Endothelial cell of umbilical vein (primary cell): ENCODE measurements around the gene CDK19.

Experiments
- CTCF ChIP-seq, 2 donors: IDR thresholded peaks; 1 replicate in 1 of 2; 2 replicates in 1 of 2; pipeline ENCODE4 v1.5.1; 2011; ENCODE audit warnings: low read length in 2 of 2, mild to moderate bottlenecking in 2 of 2, moderate library complexity in 2 of 2, control low read depth in 1 of 2, inconsistent platforms in 1 of 2, low read depth in 1 of 2; ENCODE audit not compliant: insufficient read depth in 1 of 2; ENCODE audit errors: extremely low read depth in 1 of 2
- EZH2 ChIP-seq: IDR thresholded peaks from 2 replicates; pipeline ENCODE4 v1.6.1; 2012; ENCODE audit warnings: borderline replicate concordance, low read depth, mild to moderate bottlenecking, moderate library complexity, low read length, inconsistent platforms; ENCODE audit not compliant: severe bottlenecking
- GATA2 ChIP-seq: IDR thresholded peaks from 2 replicates; pipeline ENCODE4 v1.7.0; 2011; ENCODE audit warnings: low read depth, mild to moderate bottlenecking, moderate library complexity, mixed read lengths, low read length; ENCODE audit not compliant: insufficient read length, insufficient read depth
- JUN ChIP-seq: IDR thresholded peaks from 2 replicates; pipeline ENCODE4 v1.6.1; 2011; ENCODE audit warnings: borderline replicate concordance, low read depth; ENCODE audit not compliant: insufficient read length, insufficient read depth
- MAX ChIP-seq: IDR thresholded peaks from 2 replicates; pipeline ENCODE4 v1.6.1; 2011; ENCODE audit not compliant: insufficient read depth, insufficient read length
- POLR2A ChIP-seq: IDR thresholded peaks from 2 replicates; pipeline ENCODE4 v1.6.1; 2012; ENCODE audit warnings: low read depth, mild to moderate bottlenecking, control low read depth, low read length
- POLR2AphosphoS5 ChIP-seq: IDR thresholded peaks from 2 replicates; pipeline ENCODE4 v1.6.1; 2012; ENCODE audit warnings: low read depth, mild to moderate bottlenecking, control low read depth, low read length, moderate library complexity; ENCODE audit not compliant: insufficient read depth

GRCh38 chr6:110650755-110651154 lies 164.5 kb downstream of the CDK19 start:
- TF ChIP-seq CTCF (IDR thresholded peaks at IDR 0.05; ENCODE audit: extremely low read depth in 1 of 2, insufficient read depth in 1 of 2, low read depth in 1 of 2, low read length in 2 of 2) (no peak), GATA2 (no peak), POLR2A (no peak), POLR2AphosphoS5 (no peak), EZH2 (no peak), JUN (no peak), MAX (no peak)
